ENCODE results near the gene AQP11.

GRCh38 chr11:77636731-77637344 lies 47.1 kb downstream of the AQP11 start:
- TF ChIP-seq POLR2A (IDR thresholded peaks at IDR 0.05): no peak
- TF ChIP-seq, protein P1, sequence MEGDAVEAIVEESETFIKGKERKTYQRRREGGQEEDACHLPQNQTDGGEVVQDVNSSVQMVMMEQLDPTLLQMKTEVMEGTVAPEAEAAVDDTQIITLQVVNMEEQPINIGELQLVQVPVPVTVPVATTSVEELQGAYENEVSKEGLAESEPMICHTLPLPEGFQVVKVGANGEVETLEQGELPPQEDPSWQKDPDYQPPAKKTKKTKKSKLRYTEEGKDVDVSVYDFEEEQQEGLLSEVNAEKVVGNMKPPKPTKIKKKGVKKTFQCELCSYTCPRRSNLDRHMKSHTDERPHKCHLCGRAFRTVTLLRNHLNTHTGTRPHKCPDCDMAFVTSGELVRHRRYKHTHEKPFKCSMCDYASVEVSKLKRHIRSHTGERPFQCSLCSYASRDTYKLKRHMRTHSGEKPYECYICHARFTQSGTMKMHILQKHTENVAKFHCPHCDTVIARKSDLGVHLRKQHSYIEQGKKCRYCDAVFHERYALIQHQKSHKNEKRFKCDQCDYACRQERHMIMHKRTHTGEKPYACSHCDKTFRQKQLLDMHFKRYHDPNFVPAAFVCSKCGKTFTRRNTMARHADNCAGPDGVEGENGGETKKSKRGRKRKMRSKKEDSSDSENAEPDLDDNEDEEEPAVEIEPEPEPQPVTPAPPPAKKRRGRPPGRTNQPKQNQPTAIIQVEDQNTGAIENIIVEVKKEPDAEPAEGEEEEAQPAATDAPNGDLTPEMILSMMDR (IDR thresholded peaks at IDR 0.05 in 8 of 11, conservative IDR thresholded peaks at IDR 0.05 in 3 of 11): no peak
